Germinal center (tissue), 1 donor: Measurements from ENCODE around the gene CPVL.

ENCODE experiments used
- DNase-seq: peaks from one replicate; pipeline ENCODE4 v3.0.0; 2012; ENCODE audit warnings: mixed read lengths, low spot score

The CPVL gene

GRCh38 chr7:29000717-29001076, 145.6 kb downstream of the CPVL start:
- DNase-seq, result no peak

- no peak for DNase-seq
These were observed 146.2 kb downstream of the CPVL start for GRCh38 chr7:28999895-29000716.

- no peak for DNase-seq
These were observed 146.9 kb downstream of the CPVL start for GRCh38 chr7:28999427-28999826.

- no peak for DNase-seq
These were observed 148.2 kb downstream of the CPVL start for GRCh38 chr7:28998105-28998504.

GRCh38 chr7:28996836-28997235, 149.5 kb downstream of the CPVL start:
- no peak for DNase-seq

- no peak for DNase-seq
These were observed 153.0 kb downstream of the CPVL start for GRCh38 chr7:28993371-28993770.

- no peak for DNase-seq
These were observed 153.5 kb downstream of the CPVL start for GRCh38 chr7:28992798-28993197.

GRCh38 chr7:28990200-28990960, 156.0 kb downstream of the CPVL start:
- DNase-seq, result no peak

GRCh38 chr7:28989211-28989980, 156.9 kb downstream of the CPVL start:
- DNase-seq, result no peak

- no peak for DNase-seq
These were observed 157.5 kb downstream of the CPVL start for GRCh38 chr7:28988810-28989209.

- DNase-seq, result no peak
These were observed 158.2 kb downstream of the CPVL start for GRCh38 chr7:28988091-28988490.

- DNase-seq, result no peak
These were observed 159.6 kb downstream of the CPVL start for GRCh38 chr7:28986765-28987110.

- no peak for DNase-seq
These were observed 160.1 kb downstream of the CPVL start for GRCh38 chr7:28986028-28986764.

- no peak for DNase-seq
These were observed 161.7 kb downstream of the CPVL start for GRCh38 chr7:28984631-28985030.

GRCh38 chr7:28984217-28984616, 162.1 kb downstream of the CPVL start:
- DNase-seq, result no peak

GRCh38 chr7:28983396-28984190, 162.7 kb downstream of the CPVL start:
- no peak for DNase-seq

- DNase-seq, result no peak
These were observed 165.2 kb downstream of the CPVL start for GRCh38 chr7:28981161-28981465.

GRCh38 chr7:28980451-28981160, 165.7 kb downstream of the CPVL start:
- no peak for DNase-seq

- DNase-seq, result no peak
These were observed 166.6 kb downstream of the CPVL start for GRCh38 chr7:28979776-28980175.

GRCh38 chr7:28977881-28978280, 168.5 kb downstream of the CPVL start:
- no peak for DNase-seq

- DNase-seq, result no peak
These were observed 170.3 kb downstream of the CPVL start for GRCh38 chr7:28976022-28976421.
